Measurements from ENCODE around the gene SERPINA4.
"Not testable (repeated sequence)": the region's sequence is repeated elsewhere in the genome, so short reads cannot be mapped to it uniquely, and the experiment has no call there.

SERPINA4 gene

GRCh38 chr14:94592457-94592856 is 31.2 kb downstream of the SERPINA4 start:
- DNase-seq (ENCODE audit: low read depth): no peak

DNA sequence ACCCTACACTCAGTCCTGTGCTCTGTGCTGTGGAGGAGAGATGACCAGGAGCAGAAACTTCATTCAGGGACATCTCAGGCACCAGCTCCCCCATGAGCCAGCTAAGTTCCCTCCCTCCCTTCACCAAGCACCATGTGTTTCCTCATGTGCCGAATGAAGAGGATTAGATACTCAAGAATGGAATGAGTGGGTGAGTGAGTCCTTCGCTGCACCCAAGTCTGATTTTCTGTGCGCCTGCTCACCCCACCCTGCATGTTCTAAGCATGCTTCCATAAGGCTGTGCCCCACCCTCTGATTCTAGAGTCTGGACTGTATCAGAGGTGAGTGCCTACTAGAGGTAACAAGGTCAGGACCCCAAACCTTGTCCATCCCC is 32.1 kb downstream of the SERPINA4 start:
- DNase-seq (ENCODE audit: low read depth): no peak

DNA sequence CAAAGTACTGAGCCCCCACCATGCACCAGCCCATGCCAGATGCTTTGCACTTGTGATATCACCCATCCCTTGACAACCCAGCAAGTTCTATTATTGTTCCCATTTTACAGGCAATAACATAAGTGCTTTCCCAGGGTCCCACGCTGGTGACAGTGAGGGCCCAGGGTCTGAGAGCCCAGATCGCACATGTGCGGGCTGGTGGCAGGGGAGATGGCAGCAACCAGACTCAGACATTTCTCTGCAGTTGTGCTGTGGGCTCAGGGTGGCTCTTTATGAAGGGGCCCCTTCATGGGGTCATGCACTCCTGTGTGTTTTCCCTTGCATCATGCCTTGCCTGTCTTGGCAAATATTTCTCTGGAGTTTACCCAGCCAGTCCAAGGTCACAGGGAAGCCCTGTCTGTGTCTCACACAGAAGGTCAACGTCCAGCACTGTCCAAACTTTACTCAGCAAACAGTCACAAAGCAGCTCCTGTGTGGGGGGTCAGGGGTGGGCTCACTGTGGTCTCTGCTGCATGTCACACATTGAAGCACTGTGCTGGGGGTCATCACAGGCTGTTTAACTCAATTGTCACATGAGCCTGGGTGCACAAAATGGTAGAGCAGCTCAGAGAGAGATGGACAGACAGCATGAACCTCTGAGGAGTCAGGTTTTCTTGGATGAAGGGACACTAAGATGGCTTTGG is 32.6 kb downstream of the SERPINA4 start:
- no peak for DNase-seq (ENCODE audit: low read depth)

DNA sequence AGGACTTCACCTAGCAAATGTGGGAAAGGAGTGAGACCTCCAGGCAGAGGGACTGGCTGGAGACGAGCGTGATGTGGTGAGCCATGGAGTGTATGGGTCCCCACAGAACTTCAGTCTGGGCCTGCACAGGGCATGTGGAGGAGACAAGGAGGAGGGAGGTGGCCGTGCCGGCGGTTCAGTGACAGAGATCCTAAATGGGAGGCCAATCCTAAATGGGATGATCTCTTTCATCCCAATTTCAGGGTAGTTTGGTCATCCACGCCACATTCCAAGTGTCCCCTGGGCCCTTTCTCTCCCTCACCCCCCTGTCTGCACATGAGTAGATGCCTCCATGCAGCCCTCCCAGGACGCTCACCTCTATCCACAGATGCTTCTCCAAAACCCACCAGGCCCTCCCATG is 33.2 kb downstream of the SERPINA4 start:
- DNase-seq (ENCODE audit: low read depth): no peak

DNA sequence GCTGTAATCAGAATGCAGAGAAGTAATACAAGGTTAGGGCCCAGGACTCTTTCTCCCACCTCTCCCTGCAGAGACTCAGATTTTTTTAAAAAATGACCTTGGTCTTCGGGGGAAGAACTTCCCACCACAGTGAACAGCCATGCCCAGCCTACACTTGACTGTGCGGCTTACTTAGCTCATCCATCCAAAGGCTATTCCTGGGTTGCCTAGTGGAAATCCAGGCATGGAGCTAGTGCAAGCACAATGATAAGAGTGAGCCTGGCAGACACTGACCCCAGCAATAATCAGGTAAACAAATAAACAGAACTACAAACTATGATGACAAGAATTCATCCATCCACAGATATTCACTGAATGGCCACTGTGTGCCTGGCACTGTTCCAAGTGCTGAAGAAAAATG is 34.7 kb downstream of the SERPINA4 start:
- no peak for DNase-seq (ENCODE audit: low read depth)

DNA sequence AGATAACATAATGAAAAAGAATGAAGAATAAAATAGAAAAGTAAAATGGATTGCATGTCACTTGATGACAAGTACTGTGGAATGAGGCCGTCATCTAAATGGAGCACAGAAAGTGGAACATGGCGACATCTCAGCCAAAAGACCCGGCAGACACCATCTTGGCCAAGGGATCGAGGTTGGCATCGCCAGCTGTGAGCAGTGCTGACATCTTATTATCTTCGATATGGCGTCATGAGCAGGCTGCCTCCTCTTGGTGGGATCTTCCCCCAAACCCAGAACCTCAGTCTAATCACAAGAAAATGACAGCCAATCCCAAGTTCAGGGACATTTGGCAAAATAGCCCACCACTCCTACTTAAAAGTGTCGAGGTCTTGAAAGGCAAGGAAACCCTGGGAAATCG is 35.1 kb downstream of the SERPINA4 start:
- no peak for DNase-seq (ENCODE audit: low read depth)

GRCh38 chr14:94597788-94598187 is 36.5 kb downstream of the SERPINA4 start:
- no peak for DNase-seq (ENCODE audit: low read depth)

- DNase-seq (ENCODE audit: low read depth): no peak
Observed at GRCh38 chr14:94598506-94598815, 37.2 kb downstream of the SERPINA4 start.

- DNase-seq (ENCODE audit: low read depth): no peak
Observed at GRCh38 chr14:94598816-94599655, 37.8 kb downstream of the SERPINA4 start.

DNA sequence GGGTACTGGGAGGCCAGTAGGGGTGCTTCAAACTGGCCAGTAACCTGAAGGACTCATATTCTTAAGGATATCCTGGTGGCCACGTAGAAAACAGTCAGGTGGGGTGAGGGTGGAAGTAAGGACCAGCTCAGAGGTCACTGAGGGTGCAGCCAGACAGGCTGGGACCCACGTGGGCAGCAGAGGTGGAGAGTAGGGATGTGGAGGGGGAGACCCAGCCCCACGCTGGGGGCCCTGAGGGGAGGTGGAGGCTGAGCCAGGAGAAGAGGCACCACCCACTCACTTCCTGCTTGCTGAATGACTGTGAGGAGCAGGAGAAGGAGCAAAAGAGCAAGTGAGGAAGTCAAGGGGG is 38.4 kb downstream of the SERPINA4 start:
- DNase-seq (ENCODE audit: low read depth): no peak

DNA sequence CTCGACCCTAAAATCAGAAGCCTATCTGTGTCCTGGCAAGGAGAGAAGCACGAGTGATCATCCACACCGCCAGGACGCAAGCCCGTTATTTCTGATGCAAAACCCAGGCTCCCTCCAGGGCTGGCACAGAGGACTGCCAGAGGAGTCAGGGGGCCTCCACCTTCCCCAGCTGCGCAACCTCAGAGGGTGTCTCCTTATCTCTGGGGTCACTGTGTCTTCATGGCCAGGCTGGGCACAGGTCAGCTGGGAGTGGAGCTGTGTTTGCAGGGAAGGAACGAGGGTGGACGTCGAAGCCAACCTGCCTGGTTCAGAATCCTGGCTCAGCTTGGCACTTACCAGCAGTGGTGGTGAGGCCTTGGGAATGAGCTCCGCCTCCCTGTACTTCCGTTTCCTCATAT is 38.9 kb downstream of the SERPINA4 start:
- no peak for DNase-seq (ENCODE audit: low read depth)

GRCh38 chr14:94601884-94602391 is 40.7 kb downstream of the SERPINA4 start:
- no peak for DNase-seq (ENCODE audit: low read depth)

- no peak for DNase-seq (ENCODE audit: low read depth)
Observed at GRCh38 chr14:94602722-94603121, 41.5 kb downstream of the SERPINA4 start.

GRCh38 chr14:94605361-94605760 is 44.1 kb downstream of the SERPINA4 start:
- no peak for DNase-seq (ENCODE audit: low read depth)

DNA sequence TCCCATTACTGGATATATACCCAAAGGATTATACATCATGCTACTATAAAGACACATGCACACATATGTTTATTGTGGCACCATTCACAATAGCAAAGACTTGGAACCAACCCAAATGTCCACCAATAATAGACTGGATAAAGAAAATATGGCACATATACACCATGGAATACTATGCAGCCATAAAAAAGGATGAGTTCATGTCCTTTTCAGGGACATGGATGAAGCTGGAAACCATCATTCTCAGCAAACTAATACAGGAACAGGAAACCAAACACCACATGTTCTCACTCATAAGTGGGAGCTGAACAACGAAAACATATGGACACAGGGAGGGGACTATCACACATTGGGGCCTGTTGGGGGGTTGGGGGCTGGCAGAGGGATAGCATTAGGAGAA is 47.7 kb downstream of the SERPINA4 start:
- not testable (repeated sequence) for DNase-seq (ENCODE audit: low read depth)

DNA sequence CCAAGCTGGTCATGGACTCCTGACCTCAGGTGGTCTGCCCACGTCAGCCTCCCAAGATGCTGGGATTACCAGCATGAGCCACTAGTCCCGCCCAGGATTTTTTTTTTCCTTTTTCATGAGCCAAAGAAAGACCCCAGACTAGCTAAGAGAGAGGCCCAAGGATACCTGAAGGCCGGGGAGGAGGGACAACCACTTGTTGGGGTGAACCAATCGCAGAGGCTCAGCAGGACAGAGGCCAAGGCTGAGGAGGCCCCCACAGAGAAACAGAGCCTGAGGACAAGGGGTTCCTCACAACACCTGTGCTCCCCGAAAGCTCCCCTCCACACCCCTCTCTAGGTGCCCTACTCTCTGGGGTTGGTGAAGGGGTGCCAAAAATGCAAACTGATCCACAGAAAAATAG is 49.9 kb downstream of the SERPINA4 start:
- no peak for DNase-seq (ENCODE audit: low read depth)

- no peak for DNase-seq (ENCODE audit: low read depth)
Observed at GRCh38 chr14:94612174-94612573, 50.9 kb downstream of the SERPINA4 start, which contains the start of gene SERPINA3. Gene SERPINA3 (plus strand): TSS chr14:94612391. CDS start chr14:94614442, 2,051 bp downstream.

- DNase-seq (ENCODE audit: low read depth): no peak
Observed at GRCh38 chr14:94612580-94613554, 51.6 kb downstream of the SERPINA4 start.

DNA sequence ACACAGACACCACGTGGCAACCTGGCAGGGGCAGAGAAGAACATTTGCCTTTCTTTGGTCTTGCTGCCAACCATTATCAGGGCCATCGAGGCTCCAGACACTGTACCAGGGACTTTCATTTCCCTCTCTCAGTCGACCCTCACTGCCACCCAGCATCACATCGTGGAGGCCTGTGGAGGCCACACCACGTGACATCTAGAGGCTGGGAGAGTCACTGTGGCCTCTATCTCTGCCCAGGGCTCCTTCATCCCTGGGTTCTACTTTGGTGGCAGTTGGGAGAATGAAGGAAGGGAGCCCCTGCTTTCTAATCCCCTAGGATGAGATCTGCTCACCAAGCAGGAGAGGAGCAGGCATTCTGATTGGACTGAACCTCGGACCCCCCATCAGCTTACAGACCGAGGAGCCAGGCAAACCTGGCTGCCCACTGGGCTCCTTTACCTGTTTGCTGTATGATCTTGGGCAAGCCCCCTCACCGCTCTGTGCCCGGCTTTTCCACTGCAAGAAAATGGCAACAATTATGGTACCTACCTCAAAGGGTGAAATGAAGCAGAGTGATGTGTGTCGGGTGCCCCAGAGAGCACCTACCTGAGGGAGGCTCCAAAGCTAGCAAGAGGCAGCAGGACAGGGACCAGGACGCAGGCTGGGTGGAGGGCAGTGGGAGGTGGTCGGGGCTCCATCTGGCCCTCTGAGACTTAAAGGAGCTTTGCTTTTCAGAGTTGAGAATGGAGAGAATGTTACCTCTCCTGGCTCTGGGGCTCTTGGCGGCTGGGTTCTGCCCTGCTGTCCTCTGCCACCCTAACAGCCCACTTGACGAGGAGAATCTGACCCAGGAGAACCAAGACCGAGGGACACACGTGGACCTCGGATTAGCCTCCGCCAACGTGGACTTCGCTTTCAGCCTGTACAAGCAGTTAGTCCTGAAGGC is 52.7 kb downstream of the SERPINA4 start:
- no peak for DNase-seq (ENCODE audit: low read depth)

DNA sequence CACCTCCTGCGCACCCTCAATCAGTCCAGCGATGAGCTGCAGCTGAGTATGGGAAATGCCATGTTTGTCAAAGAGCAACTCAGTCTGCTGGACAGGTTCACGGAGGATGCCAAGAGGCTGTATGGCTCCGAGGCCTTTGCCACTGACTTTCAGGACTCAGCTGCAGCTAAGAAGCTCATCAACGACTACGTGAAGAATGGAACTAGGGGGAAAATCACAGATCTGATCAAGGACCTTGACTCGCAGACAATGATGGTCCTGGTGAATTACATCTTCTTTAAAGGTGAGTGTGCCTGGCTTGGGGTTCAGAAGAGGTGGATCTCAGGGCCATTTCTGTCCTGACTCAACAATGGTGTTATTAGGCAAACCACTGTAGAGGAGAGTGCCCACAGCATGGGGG is 53.6 kb downstream of the SERPINA4 start:
- DNase-seq (ENCODE audit: low read depth): no peak

- no peak for DNase-seq (ENCODE audit: low read depth)
Observed at GRCh38 chr14:94615254-94615653, 54.0 kb downstream of the SERPINA4 start.

Data from activated T-cell treated with anti-CD3 and anti-CD28 coated beads for 1 hour (primary cell).